HG03064 (cell line): Measurements from ENCODE around the gene PTPRD.

ENCODE experiments used
- ATAC-seq: cut with Tn5 transposase; IDR thresholded peaks from one replicate; pipeline ENCODE4 v1.9.1; 2021; ENCODE audit warnings: low read depth; ENCODE audit not compliant: unreplicated experiment

Gene PTPRD

DNA sequence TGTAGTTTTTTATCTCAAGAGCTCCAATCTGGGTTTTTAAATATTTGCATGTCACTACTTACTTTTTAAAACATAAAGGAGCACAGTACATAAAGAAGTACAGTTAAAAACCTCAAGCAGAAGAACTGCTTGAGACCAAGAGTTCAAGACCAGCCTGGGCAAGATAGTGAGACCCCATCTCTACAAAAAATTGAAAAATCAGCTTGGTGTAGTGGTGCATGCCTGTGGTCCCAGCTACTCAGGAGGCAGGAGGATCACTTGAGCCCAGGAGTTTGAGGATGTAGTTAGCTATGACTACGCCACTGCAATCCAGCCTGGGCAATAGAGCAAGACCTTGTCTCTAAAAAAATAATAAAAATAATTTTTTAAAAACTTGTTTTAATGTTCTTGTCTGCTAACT is 1840.5 kb downstream of the PTPRD start:
- no peak for ATAC-seq

DNA sequence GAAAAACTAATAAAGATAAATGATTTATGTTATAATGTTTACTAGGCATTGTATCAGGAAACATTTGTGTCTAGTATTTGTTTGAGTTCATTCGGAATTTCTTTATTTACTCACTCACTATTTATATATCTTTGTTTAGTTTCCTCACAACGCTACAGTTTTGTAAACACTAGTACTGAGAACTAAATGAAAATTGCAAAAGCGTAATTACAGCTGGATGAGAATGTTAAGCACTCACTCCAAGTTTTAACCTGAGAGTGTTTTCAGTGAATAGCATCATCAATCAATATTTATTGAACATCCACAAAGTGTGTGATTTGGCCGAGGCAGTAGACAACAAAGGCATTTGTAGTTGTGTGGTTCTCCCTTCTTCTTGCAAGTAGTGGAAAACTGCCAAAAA is 1843.6 kb downstream of the PTPRD start:
- no peak for ATAC-seq

DNA sequence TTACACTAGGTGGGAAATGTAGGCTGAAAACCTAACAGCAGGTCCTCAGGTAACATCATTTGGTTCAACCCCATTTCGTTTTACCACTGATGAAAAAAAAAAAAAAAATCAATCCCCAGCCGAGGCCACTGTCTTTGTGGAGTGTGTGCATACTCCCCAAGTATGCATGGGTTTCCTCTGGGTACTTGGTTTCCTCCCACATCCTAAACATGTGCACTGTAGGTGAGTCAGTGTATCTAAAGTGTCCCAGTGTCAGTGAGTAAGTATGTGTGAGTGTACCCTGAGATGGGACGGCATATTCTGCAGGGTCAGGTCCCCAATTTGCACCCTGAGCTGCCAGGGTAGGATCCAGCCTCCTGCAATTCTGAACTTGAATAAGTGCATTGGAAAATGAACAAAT is 1846.7 kb downstream of the PTPRD start:
- no peak for ATAC-seq

DNA sequence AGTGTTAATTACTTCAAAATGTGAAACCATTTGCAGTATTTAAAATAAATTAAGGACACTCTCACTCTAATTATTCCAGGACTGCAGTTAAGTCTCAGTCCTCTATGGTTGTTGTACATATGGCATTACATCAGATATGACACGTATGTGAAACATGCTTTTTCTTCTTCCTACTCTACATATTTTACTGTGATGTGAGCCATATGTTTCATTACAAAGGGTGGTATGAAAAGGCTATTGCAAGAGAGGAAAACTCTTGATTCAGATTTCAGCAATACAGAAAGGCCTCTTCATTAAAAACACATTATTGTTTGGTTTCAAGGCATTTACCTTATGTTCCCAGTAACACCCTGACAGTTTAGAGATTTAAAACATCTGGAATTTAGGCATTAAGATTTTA is 1848.8 kb downstream of the PTPRD start:
- ATAC-seq = no peak

DNA sequence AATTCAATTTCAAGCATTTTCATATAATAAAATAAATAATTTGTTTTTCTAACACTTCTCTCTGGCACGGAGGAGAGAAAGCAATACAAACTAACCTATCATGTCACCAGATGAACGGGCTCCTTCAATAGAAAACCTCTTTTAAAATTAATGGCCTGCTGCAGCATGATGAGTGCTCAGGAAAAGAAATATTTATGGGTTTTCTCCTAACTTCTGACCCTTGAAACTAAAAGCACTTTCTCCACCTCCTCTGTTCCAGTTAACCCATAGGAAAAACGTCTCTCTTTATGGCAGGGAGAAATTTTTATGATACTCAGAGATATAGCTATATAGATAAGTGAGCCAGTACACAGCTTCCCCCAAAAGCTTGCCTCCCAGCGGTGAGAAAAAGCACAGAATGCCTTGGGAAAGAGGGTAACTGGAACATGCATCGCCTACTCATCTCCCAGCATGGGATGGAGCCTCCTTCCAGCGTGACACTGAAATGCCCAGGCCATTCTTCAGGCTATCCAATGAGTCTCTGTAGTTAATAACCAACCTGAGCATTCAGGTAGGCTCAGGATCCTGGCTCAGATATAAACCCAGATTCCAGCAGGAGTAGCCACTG is 1850.2 kb downstream of the PTPRD start:
- ATAC-seq = no peak

DNA sequence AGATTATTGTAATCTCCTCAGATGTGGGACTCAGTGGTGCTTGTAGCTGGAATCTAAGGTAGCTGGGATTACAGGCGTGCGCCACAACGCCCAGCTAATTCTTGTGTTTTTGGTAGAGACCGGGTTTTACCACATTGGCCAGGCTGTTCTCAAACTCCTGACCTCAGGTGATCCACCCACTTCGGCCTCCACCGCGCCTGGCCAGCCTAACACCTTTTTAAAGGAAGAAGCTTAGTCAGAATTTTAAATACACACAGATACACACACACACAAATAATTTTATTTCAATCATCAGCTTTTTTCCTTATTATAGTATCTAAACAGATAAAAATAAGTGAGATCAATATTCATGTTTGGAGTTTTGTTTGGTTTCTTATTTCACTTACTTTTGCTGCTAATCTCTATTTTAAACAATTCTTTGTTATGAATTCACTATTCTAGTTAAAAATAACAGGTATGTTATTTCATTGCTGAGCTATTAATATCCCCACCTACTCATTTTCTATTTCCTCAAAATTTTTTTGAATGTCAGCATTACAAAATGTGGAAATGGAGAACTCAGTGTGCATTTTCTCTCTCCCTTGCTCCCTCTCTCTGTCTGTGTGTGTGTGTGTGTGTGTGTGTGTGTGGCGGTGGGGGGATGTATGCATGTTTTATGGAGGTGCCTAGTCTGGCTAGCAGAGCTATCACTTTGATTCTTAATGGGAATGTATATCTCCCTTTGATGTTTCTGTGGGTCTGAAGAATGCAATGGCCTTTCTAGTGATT is 1852.6 kb downstream of the PTPRD start:
- ATAC-seq = no peak

DNA sequence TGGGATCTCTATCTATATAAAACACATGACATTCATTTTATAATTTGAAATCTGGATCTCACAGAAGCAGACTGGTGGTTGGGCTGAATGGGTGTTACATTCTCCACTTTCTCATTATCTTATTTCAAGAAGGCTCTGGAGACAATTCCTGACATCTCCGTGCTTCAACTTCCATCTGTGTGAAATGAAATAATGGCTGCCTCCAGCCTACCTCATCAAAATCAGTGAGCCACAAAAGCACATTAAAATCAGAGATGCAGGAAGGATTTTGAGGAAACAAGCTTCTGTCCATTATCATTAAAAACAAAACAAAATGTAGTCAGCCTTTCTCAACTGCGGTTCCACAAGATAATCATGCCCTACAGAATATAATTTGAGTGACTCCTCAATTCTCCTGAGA is 1854.9 kb downstream of the PTPRD start:
- no peak for ATAC-seq

DNA sequence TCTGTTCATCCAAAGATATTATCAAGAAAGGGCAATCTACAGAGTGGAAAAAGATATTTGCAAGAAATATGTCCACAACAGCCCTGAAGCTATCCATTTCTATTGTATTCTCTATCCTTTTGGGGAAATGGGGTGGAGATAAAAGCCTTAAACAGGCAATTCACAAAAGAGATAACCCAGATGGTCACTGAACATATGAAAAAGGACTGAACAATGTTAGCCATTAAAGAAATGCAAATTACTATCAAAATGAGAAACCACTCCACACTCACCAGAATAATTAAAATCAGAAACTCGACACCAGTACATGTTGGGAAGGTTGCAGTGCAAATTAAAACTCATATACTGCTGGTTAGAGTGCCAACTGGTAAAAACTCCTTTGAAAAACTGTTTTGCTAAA is 1858.1 kb downstream of the PTPRD start:
- no peak for ATAC-seq

DNA sequence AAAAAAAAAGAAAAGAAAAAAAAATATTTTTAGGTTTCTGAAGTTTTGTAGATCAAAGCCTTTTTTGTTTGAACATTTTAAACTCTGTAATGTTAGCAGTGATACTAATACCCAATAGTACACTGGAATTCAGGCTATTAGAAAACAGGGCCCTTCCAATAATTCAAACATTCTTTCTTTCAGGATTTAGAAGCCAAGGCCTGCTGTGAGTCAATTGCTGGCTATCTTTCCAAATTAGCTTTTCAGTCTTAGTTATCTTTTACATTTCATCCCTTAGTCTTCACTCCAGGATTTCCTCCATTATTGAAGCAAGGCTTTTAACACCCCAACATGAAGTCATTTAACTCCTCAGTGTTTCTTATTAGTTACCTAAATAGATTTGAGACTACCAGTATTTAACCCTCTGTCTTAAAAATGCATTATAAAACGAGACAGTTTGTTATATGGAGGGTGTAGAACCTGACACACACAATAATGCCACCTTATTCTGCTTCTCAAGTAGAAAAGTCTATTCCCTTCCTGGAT is 1861.3 kb downstream of the PTPRD start:
- ATAC-seq = no peak

DNA sequence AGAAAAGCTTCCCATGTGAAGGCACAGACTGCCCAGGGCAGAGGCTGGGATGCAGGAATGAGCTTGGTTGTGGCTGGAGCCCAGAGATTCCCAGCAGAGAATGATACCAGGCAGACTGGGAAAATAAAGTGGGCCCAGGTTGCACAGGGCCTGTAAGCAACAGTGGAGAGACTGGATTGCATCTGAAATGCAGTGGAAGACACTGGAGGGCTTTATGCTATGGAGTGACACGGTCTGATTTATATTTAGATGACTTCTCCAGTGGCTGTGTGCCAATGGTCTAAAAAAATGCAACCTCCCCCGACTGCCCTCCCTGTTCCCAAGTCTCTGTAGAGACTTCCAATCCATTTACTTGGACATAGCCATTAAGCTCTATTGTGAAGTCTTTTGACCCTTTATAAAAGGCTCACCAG is 1862.2 kb downstream of the PTPRD start:
- ATAC-seq = no peak

DNA sequence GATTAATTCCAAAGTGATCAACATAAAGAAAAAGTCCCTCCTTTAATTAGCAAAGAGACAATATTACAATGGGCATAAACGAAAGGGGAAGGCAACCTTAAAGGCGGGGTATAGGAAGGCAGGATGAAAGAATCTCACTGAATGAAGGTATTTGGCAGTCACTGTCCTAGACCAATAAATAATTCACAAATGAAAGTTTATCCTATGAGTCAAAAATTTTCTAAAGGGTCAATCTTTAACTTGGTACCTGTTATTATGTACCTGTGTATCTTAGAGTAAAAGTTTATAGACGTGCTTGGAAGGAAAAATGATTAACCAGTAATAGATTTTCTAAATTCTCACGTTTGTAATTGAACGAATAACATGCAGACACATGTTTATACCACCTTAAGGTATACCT is 1867.5 kb downstream of the PTPRD start:
- no peak for ATAC-seq

DNA sequence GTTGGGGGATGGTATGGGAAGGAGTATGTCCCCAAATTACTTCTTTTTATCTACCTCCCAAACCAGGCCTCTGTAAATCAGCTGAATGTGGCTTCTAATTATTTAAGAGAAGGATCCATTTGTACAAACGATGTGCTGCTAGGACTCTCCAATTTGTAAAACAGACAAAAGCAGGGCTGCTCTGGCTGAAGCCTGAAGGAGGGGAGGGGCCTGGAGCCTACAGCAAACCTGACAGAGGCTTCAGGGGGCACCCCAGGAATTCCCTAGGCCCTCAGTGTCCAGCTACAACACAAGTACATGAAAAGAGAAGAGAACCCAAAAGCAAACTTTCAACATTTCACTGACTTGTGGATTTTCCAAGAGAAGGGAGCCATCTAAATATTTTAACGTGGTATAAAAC is 1873.9 kb downstream of the PTPRD start:
- ATAC-seq = no peak

DNA sequence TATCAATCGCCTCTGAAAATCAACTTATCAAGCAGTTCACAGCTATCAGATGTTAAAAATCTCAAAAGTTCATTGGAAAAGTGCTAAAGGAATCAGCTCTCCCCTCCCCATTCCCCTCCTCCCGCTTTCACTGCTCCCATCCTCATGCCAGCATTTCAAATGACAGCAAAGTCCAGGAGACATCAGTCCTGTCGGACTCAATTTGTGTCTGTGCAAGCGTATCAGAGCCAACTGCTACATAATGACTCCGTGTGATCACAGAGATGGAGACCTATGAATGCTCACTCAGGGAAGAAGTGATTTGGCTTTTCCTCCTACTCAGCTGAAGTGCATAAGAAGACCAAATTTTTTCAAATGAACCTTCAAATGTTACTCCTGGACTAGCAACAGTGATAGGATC is 1876.0 kb downstream of the PTPRD start:
- no peak for ATAC-seq

DNA sequence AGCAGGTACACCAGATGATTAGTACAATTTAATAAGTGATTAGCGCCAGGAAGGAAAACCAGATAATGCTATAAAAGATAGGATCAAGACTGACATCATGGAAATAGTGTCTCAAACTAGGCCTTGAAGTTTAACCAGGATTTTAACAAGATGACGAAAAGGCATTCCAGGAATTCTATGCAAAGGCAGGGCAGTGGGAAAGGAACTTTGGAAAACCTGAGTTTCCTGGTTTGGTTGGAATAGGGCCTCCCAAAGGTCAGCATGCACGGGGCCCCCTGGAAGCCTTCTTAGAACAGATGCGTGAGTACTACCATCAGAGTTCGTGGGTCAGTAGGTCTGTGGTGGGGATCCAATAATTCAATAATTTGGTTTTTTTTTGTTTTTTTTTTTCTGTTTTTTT is 1878.0 kb downstream of the PTPRD start:
- no peak for ATAC-seq

DNA sequence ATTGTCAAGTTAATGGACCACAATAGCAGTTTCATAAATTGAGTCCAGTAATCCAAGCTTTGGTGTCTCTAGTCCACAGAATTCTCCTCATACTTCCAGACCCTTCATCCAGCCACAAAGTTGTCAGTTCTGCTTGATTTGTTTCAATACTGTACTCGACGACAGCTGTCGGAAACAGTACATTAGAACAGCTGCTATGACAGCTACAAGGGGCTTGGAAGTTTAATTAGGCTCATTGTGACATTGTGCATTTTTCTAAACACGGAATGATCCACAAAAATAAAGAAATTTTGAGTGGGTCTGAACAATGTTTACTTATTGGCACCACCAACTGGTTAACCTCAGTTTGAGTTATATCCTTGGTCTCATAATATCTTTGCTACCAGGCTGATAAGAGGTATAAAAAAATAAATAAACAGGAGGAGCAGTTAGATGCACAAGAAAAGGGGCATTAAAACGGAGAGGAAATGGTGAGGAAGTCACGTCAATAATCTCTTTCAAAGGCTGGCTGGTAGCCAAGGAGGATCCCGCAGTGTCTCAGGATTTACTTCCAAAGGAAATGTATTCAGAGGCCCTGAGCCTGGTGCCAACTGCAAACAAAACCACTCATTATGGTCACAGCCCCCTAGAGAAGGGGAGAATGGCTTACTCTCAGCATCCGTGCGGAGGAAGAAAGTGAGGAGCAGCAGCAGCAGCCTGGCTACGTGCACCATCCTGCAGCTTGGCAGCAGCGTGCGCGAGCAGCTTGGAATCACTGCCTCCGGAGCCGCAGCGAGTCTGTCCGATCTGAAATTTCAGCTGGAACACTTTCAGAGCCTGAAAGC is 1879.5 kb downstream of the PTPRD start:
- ATAC-seq = no peak

DNA sequence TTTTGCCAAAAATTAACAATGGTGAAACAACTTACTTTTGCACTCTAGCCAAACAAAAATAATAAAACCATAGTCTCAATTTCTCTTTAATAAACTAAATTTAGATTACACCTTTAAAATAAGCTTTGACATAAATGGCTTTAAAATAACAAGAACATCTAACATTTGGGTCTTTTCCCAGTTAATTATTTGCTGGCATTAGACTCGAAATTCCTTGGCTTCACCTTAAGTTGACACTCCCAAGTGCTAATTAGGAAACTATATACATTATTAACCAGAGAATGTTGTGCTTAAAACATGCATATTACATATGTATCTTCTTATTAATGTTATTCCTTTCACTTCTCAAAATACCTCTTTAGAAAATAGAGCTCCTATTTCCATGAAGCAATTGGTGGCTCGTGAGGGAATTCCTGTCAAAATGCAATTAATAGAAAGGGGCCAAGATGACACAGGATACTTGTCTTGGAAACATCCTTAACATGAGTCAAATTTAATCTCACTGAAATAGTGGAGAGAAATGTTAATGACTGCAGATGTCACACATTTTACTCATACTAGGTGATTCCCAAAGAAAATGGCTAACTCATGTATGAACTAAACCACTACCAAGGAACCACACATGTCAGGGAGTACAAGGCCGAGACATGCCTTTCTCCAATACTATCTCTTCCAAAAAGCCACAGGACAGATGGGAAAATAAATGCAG is 1880.3 kb downstream of the PTPRD start:
- ATAC-seq = no peak

DNA sequence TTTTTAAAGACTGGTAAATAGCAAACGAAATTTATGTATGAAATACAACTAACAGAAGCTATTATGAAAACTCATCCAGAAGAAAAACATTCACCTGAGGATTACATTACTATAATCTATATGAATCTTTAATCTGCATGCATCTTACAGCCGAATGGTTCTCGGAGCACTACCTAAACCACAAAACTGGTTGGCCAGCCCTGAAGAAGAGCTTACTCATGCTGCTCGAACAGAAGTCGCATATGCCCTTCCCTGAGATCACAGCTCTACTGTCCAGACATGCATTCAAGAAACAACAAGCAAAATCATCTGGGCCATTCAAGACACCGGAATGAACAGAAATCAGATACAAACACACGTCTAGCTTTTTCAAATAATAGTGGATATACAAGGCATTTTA is 1882.2 kb downstream of the PTPRD start:
- no peak for ATAC-seq

DNA sequence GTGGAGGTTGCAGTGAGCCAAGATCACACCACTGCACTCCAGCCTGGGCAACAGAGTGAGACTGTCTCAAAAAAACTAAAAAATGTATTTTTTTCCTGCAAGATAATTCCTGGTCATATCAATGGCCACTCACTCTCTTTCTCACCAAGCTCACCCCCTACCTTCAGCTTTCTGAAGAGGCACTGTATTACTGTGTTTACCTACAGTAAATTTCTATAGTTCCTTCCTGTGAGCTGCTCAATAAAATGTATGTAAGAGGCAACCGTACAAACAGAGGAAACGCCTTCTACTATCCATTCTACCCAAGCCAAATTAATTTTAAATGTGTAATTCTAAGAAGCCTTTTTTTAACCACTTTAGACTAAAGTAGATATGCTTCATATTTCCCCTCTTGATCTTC is 1883.9 kb downstream of the PTPRD start:
- no peak for ATAC-seq

DNA sequence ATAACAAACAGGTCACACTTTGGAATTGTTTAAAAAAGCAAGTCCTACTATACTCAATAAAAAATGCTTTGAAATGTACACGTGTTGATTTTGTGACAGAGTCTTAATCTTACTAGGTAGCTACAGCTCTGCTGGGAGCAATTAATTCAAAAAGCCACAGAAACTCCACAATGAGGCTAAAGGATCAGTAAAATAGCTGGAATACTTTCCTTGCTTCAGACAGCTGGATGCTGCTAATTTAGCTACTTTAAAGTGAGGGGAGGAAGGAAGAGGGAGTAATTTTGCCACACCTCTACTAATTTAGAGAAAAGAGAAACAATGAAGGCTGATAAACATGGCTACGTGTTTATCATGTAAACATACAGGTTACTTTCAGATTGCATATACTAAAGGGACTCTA is 1885.6 kb downstream of the PTPRD start:
- ATAC-seq = no peak

DNA sequence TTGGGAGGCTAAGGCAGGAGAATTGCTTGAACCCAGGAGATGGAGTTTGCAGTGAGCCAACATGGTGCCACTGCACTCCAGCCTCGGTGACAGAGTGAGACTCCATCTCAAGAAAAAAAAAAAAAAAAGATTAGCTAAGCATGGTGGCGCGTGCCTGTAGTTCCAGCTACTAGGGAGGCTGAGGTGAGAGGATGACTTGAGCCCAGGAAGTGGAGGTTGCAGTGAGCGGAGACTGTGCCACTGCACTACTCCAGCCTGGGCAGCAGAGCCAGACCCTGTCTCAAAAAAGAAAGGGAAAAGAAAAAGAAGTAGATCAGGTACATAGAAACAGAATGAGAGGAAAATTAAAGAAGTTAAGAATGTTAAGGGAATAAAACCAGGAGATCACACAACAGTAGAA is 1886.1 kb downstream of the PTPRD start:
- no peak for ATAC-seq

DNA sequence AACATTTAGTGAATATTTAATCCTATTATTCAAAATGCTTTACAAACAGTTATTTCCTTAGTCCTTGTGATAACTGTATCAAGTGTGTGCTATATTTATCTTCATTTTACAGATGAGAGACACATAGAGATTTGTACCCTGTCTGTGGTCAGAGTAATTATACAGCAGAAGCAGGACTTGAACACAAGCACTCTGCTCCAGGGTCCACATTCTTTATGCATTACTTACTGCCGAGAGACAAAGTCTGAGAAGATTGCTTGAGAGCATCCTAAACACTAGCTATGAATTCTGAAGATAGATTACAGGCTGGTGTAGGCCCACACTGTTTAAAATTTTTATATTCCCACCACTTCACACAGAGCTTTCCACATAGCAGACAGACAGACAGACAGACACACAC is 1887.2 kb downstream of the PTPRD start:
- ATAC-seq = no peak
